BLaER1 treated with 17β-estradiol and CSF1 and Interleukin-3, amounts not matched to agents 10 nM and 100 nM (cell line): ENCODE results near the gene SPTAN1.

Experiments used
- H3K27ac ChIP-seq, 11 experiments: shearing (Covaris generic); formaldehyde crosslinking; 2 replicates each; pipeline ENCODE4 v1.8.1; 2022
- H3K27me3 ChIP-seq, 11 experiments: shearing (Covaris generic); formaldehyde crosslinking; 2 replicates each; pipeline ENCODE4 v1.8.1; 2022
- H3K36me3 ChIP-seq, 11 experiments: shearing (Covaris generic); formaldehyde crosslinking; 2 replicates each; pipeline ENCODE4 v1.8.1; 2022
- H3K4me1 ChIP-seq, 10 experiments: shearing (Covaris generic); formaldehyde crosslinking; 2 replicates each; pipeline ENCODE4 v1.8.1; 2022
- H3K4me2 ChIP-seq, 11 experiments: shearing (Covaris generic); formaldehyde crosslinking; 2 replicates each; pipeline ENCODE4 v1.8.1; 2022
- H3K4me3 ChIP-seq, 10 experiments: shearing (Covaris generic); formaldehyde crosslinking; 2 replicates each; pipeline ENCODE4 v1.8.1; 2022
- H3K9ac ChIP-seq, 11 experiments: shearing (Covaris generic); formaldehyde crosslinking; 2 replicates each; pipeline ENCODE4 v1.8.1; 2022
- H3K9me3 ChIP-seq, 11 experiments: shearing (Covaris generic); formaldehyde crosslinking; replicated peaks in 1 of 11; 2 replicates each; pipeline ENCODE4 v1.8.1; 2022
- H4K20me1 ChIP-seq, 11 experiments: shearing (Covaris generic); formaldehyde crosslinking; 2 replicates each; pipeline ENCODE4 v1.8.1; 2022
- Cebpa-rat ChIP-seq, 11 experiments: shearing (Covaris generic); IDR thresholded peaks; 2 replicates each; pipeline ENCODE4 v1.8.1; 2022

Gene SPTAN1

DNA sequence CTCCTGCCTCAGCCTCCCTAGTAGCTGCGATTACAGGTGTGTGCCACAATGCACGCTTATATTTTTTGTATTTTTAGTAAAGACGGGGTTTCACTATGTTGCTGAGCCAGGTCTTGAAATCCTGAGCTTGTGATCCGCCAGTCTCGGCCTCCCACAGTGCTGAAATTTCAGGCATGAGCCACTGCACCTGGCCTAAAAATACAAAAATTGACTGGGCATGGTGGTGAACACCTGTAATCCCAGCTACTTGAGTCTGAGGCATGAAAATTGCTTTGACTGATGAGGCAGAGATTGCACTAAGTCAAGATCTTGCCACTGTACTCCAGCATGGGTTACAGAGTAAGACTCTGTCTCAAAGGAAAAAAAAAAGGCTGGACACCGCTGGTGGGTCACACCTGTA lies 117.4 kb downstream of the SPTAN1 start:
- H3K4me3 ChIP-seq = no peak overlapping the region

DNA sequence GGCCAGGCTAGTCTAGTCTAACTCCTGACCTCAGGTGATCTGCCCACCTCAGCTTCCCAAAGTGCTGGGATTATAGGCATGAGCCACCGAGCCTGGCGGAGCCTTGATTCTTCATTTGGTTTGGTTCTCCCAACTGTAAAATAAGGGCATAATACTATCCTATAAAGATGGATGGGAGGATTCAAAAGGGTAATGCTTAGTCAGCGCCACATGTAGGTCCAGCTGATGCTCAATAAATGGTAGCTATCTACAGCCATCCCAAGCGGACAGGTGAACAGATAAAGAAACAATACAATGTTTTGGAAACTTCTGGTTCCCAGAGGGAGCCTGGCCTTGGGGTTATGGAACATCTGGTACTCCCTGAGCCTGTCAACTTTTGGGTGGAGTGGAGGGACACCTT lies 123.0 kb downstream of the SPTAN1 start:
- no peak overlapping the region for H3K9ac ChIP-seq
- peaks cover 0 to 16% (median 0%) of the 10 kb centered on the region in 11 experiments; a peak in 4 of 22 replicates for H4K20me1 ChIP-seq
- no peak overlapping the region for H3K4me2 ChIP-seq
- H3K27ac ChIP-seq = no peak overlapping the region
- H3K36me3 ChIP-seq = peaks cover 0 to 38% (median 17%) of the 10 kb centered on the region in 11 experiments; a peak in 11 of 22 replicates
- H3K27me3 ChIP-seq = no peaks in the 10 kb centered on the region
- no peak overlapping the region for H3K4me3 ChIP-seq
- H3K4me1 ChIP-seq = peaks cover 0 to 15% (median 10%) of the 10 kb centered on the region in 10 experiments; a peak in 12 of 20 replicates
- H3K9me3 ChIP-seq = no peaks in the 10 kb centered on the region
- TF ChIP-seq Cebpa-rat (IDR thresholded peaks at IDR 0.05) = no peak

More for the DNA sequence above, 117.4 kb downstream of the SPTAN1 start:
- H4K20me1 ChIP-seq = 0 out of 22 replicates have a peak, but pooled peaks cover 0 to under 1% (median 0%) of the 10 kb centered on the region in 11 experiments
- peaks cover 0 to 14% (median under 1%) of the 10 kb centered on the region in 11 experiments; a peak in 5 of 22 replicates for H3K36me3 ChIP-seq
- no peak overlapping the region for H3K9ac ChIP-seq
- no peaks in the 10 kb centered on the region for H3K9me3 ChIP-seq
- no peaks in the 10 kb centered on the region for H3K27me3 ChIP-seq
- H3K4me1 ChIP-seq = peaks cover 0 to 16% (median 9%) of the 10 kb centered on the region in 10 experiments; a peak in 14 of 20 replicates
- no peak overlapping the region for H3K4me2 ChIP-seq
- no peak for TF ChIP-seq Cebpa-rat (IDR thresholded peaks at IDR 0.05)
- no peak overlapping the region for H3K27ac ChIP-seq

DNA sequence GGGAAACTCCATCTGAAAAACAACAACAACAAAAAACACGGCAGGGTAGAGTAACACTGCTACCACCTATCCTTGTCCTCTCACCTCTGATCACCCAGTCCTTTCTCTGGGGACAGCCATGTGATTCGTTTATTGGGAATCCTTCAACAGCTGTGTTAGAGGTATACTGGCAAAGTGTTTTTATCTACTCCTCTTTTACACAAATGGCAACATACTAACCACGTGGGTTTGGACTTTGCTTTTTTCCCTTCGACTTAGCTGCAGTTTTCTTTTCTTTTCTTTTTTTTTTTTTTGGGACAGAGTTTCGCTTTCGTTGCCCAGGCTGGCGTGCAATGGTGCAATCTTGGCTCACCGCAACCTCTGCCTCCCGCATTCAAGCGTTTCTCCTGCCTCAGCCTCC lies 125.4 kb downstream of the SPTAN1 start:
- Histone ChIP-seq H3K27ac (no peak overlapping the region), H3K4me2 (no peak overlapping the region), H3K9me3 (no peaks in the 10 kb centered on the region), H3K9ac (no peak overlapping the region), H3K27me3 (no peaks in the 10 kb centered on the region), H3K36me3 (peaks cover 0 to 38% (median 17%) of the 10 kb centered on the region in 11 experiments; a peak in 11 of 22 replicates), H3K4me3 (no peak overlapping the region), H3K4me1 (peaks cover 10 to 22% (median 14%) of the 10 kb centered on the region in 10 experiments), H4K20me1 (peaks cover 0 to 16% (median 0%) of the 10 kb centered on the region in 11 experiments; a peak in 5 of 22 replicates)
- TF ChIP-seq Cebpa-rat (IDR thresholded peaks at IDR 0.05) = no peak
